Fibroblast of gingiva (primary cell): ENCODE measurements around the gene ORC1.
"Not testable (repeated sequence)": the region's sequence is repeated elsewhere in the genome, so short reads cannot be mapped to it uniquely, and the experiment has no call there.

Experiments
- DNase-seq: peaks from one replicate; pipeline ENCODE4 v3.0.0-alpha.2; 2011; ENCODE audit warnings: low read depth

The ORC1 gene

GRCh38 chr1:52385376-52385775, 18.8 kb downstream of the ORC1 start:
- no peak for DNase-seq

- not testable (repeated sequence) for DNase-seq
These were observed 34.4 kb downstream of the ORC1 start for GRCh38 chr1:52369851-52370250.

GRCh38 chr1:52368383-52369172, 35.6 kb downstream of the ORC1 start:
- peak; percentile 25 for DNase-seq

- no peak for DNase-seq
These were observed 37.0 kb downstream of the ORC1 start for GRCh38 chr1:52367272-52367671.

GRCh38 chr1:52366517-52366827, 37.8 kb downstream of the ORC1 start:
- DNase-seq, result no peak

GRCh38 chr1:52365746-52366516, 38.3 kb downstream of the ORC1 start, which contains the start of gene CC2D1B:
CC2D1B (minus strand) TSS chr1:52366205; CDS start chr1:52364620, 1,585 bp downstream.
- peak; percentile 95 for DNase-seq

GRCh38 chr1:52365071-52365745, 39.0 kb downstream of the ORC1 start:
- DNase-seq, result peak; percentile 70

GRCh38 chr1:52364235-52364839, 39.9 kb downstream of the ORC1 start:
- no peak for DNase-seq

- DNase-seq, result no peak
These were observed 43.6 kb downstream of the ORC1 start for GRCh38 chr1:52360595-52360968.

- no peak for DNase-seq
These were observed 44.3 kb downstream of the ORC1 start for GRCh38 chr1:52359676-52360594.

- no peak for DNase-seq
These were observed 45.2 kb downstream of the ORC1 start for GRCh38 chr1:52358851-52359497.

- DNase-seq, result no peak
These were observed 46.8 kb downstream of the ORC1 start for GRCh38 chr1:52357397-52357796.

GRCh38 chr1:52356818-52357355, 47.3 kb downstream of the ORC1 start:
- DNase-seq, result no peak

GRCh38 chr1:52355847-52356505, 48.2 kb downstream of the ORC1 start:
- DNase-seq, result no peak

GRCh38 chr1:52355436-52355835, 48.8 kb downstream of the ORC1 start:
- DNase-seq, result no peak

GRCh38 chr1:52352690-52353089, 51.5 kb downstream of the ORC1 start:
- DNase-seq, result no peak

- peak; percentile 15 for DNase-seq
These were observed 55.4 kb downstream of the ORC1 start for GRCh38 chr1:52348704-52349300.

GRCh38 chr1:52346653-52347052, 57.6 kb downstream of the ORC1 start:
- DNase-seq, result no peak

GRCh38 chr1:52345252-52345651, 59.0 kb downstream of the ORC1 start:
- DNase-seq, result no peak

- no peak for DNase-seq
These were observed 60.2 kb downstream of the ORC1 start for GRCh38 chr1:52343979-52344378.
